IPS-11a (cell line): Measurements from ENCODE around the gene RNLS.

Experiments
- H3K4me3 ChIP-seq: one replicate; pipeline ENCODE4 v1.5.1; 2013; ENCODE audit warnings: low read depth, low read length, control low read depth

Gene RNLS

DNA sequence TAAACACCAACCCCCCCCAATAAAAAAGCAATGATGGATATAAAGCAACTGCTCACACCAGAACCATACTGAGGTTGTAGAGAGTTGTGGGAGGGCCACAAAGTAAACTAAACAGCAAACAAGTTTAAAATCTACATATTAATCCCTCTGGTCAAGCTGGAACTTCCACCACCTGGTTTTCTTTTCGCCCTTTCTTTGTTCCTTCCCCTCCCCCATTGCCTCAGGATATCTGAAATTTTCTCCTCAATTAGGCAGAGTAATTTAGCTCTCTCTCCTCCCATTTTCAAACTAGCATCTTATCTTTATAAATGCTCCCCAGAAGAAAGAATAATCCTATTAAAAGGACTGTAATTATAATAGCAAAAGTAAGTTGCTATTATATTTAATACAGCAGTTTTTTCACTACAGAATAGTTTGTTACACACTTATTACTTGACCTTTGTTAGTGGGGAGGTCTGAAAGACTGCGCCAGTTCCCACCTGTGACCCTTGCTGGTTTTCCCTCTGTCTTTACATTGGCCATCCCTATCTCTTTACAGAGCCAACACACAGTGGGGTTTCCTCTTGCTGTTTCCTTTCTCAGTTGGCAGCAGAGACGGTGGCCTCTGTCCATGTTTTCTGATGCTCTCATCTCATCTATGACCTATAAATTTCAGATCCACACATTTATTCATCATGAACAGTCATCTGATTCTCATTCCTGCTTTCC is 235.4 kb downstream of the RNLS start:
- H3K4me3 ChIP-seq, result no peak overlapping the region

DNA sequence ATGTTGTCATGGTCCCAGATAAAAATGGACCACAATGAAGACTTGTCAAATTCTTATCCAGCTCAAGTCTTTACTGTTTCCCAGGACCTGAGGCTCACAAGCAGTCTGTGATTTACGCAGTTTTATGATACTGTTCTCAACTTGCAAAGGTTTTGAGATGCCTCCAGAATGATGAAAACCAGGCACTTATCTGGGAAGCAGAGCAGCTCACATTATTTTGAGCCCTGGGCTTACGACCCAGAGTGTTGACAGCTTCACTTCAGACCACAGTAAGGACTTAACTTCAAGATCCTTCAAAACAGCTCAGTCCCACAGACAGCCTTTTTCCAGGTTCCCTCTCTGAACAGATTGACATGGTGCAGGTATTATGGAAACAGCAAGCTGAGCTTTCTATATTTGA is 236.1 kb downstream of the RNLS start:
- H3K4me3 ChIP-seq, result no peak overlapping the region

DNA sequence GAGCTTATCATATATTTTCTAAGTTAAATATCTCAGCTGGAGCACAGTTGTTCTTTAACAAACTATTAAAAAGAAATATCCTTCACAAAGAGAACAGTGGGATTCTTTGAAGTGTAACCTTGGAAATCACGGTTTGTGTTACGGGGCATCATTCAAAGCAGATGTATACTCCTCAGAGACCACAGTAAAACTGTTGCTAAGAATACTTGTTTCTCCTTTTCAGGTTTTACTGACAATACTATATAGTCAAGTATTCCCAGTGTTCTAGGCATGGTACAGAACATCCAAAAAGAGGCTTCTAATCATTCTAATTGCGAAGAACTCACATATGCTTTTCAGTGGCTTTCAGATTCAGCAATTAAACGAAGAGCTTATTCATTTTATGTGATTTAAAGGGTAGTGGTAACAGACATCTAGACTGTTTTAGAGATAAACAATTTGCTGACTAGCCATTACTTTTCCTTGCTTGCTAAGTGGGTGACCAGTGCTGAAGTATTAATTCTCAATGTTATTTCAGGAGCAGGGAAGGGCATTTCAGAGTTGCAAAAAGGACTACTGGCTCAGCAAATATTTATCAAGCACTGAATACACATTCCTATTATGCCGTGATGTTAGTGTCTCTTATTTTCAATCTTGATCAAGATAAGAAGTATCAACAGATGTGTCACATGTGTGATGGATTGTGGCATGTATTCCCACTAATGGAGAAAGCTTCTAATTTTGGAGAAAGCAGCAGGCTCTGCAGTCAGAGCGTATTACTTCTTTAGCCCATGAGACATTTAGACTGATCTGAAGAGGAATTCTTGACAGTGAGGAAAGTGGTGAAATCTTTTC is 236.8 kb downstream of the RNLS start:
- H3K4me3 ChIP-seq, result no peak overlapping the region

GRCh38 chr10:88343761-88344484 is 239.2 kb downstream of the RNLS start:
- H3K4me3 ChIP-seq, result no peak overlapping the region

- no peak overlapping the region for H3K4me3 ChIP-seq
These were observed 240.3 kb downstream of the RNLS start for GRCh38 chr10:88342733-88343310.

DNA sequence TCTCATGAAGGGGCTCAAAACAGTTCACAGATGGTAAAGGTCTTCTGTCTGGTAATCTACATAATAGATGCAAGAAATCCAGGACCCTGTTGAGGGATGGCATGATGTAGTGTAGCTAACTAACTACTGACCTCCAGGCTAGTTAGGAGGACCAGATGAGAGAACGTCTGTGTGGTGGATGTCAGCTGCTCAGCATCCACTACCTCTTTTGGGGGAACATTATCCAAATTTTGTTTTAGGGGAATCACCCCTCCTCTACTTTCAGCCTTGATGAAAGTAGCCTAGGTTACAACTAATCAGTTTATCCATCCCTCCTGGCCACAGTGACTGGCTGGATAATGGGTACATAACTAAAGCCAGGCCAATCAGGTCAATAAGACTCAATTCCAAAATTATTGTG is 246.0 kb downstream of the RNLS start:
- no peak overlapping the region for H3K4me3 ChIP-seq

DNA sequence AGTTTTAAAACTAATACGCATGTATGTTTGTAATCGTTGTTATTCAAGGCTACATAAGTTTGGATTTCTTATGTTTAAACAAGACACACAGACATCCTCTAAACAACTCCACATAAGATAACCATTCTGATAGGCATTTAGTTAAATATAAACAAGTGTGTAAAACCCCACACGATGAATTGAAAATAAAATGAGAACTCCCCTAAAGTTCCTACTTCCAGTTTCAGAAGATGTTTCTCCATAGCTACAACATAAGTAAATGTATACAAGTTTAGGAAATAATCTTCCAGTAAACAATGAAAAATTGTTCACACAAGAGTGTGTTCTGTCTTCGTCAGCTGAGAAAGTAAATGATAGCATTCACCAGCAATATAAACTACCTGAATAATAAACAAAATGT is 246.8 kb downstream of the RNLS start:
- H3K4me3 ChIP-seq, result no peak overlapping the region

DNA sequence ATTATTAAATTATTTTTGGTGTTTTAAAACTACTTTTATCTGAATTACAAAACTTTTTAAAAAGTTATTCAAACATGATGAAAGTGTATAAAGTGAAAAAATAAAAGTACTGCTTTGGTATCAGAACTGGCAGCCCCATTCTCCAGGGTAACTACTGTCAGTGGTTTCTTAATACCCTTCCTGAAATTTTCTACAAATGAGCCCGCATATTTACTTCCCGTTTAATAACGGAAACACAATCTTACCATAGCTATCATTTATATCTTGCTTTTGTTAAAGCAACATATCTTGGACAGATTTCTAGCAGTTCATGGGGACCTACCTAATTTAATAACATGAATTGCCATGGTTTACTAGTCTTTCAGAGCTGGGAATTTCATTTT is 249.9 kb downstream of the RNLS start:
- no peak overlapping the region for H3K4me3 ChIP-seq

- no peak overlapping the region for H3K4me3 ChIP-seq
These were observed 250.4 kb downstream of the RNLS start for GRCh38 chr10:88332503-88333247.

DNA sequence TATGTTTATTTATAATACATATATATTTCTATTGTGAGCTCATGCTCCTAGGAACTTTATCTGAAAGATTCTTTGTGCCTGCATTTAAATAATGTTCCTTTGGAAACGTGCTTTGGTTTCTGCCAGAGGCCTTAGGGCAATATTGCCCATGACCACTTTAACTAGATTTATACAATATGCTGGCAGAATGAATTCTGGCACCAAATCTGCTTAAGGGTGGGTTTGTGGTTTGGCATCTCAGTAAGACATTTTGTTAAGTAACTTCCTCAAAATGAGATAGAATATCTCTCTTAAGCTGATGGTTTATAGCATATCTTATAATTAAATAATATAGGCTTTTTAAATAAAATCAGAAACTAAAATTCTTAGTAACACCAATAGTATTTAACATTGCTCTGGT is 252.9 kb downstream of the RNLS start:
- H3K4me3 ChIP-seq, result no peak overlapping the region

- H3K4me3 ChIP-seq, result no peak overlapping the region
These were observed 260.6 kb downstream of the RNLS start for GRCh38 chr10:88322324-88323063.

- H3K4me3 ChIP-seq, result no peak overlapping the region
These were observed 263.1 kb downstream of the RNLS start for GRCh38 chr10:88319960-88320517.

DNA sequence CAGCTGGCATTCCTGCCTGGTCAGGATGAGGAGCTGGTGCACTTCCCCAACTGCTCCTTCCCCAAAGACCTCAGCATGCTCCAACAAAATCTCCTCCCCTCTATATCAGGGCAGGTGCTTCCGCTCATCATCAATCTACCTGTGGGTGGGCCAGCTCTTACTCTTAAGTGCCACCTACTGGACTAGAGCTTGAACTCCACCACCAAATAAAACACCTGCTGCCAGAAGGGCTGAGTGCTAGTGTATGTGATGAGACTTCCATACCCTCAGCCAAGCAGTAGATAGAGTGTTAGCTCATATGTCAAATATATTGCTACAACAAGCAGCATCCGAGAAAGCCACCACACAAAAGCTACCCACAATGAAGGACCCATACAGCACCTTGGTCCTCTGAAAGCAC is 264.3 kb downstream of the RNLS start:
- H3K4me3 ChIP-seq, result no peak overlapping the region

DNA sequence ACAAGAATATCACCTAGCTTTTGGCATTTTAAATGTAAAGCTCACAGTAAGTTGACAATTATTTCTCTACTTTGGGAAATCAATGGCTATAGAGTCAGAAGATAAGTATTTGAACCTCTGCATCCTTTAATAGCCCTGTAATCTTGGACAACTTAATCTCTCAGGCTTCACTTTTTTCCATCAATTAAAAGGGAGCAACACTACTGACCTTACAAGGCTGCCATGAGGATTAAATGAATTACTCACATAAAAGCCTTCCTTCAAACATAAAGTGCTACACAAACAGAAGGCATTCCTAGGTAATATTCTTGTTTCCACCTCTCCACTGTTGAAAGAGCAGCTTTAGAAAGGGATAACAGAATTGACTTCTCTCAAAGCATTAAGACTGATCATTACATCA is 266.0 kb downstream of the RNLS start:
- H3K4me3 ChIP-seq, result no peak overlapping the region

DNA sequence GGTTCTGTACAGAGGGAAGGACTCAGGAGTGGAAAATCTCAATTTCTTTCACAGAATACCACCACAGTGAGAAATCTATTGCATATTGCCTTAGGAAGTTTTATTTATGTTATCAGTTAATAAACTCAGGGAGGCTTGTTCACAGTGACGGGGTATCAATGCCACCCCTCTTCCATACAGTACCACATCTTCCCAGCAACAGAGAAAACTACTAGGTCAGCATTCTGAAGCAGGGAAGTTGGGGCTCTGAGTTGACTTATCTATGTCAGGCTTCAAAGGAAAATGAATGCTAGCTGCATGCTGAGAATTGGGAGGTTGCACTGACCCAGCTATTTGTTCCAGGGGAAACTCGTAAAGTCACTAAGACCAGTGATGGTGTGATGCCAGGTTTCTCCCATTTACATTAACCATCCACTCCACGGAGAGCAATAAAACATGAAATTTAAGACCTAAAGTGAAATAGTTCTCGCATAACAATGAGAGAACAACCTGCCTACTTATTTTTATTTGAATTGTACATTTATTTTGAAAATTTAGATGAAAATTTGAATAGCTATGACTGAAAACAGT is 266.7 kb downstream of the RNLS start:
- no peak overlapping the region for H3K4me3 ChIP-seq

GRCh38 chr10:88315755-88316154 is 267.4 kb downstream of the RNLS start:
- H3K4me3 ChIP-seq, result no peak overlapping the region

DNA sequence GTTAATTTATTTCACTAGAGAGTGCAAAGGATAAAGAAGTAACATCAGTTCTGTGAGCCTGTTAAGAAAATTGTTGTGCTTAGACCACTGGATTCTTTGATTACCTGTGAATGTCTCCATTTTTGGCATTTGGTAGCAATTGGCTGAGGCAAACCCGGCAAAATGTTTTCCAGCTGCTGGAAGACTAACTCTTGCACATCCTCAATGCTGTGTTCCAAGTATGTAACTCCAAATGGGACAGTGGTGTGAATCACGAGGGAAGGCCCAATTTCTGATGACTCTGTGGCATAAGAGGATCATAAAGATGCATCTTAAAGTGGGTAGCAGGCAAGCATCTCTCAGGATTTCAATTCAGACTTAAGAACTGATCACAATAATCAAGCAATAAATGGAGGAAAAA is 268.8 kb downstream of the RNLS start:
- no peak overlapping the region for H3K4me3 ChIP-seq

GRCh38 chr10:88313878-88314277 is 269.2 kb downstream of the RNLS start:
- H3K4me3 ChIP-seq, result no peak overlapping the region

- no peak overlapping the region for H3K4me3 ChIP-seq
These were observed 270.3 kb downstream of the RNLS start for GRCh38 chr10:88312855-88313254.
